Measurements from ENCODE around the gene EIF2B1.

GRCh38 chr12:123655420-123655819 is 21.9 kb upstream of the EIF2B1 start:
- no peak for TF ChIP-seq POLR2A (IDR thresholded peaks at IDR 0.05)
- no peak for TF ChIP-seq EP300 (IDR thresholded peaks at IDR 0.05)
- TF ChIP-seq CTCF (IDR thresholded peaks at IDR 0.05), result no peak
